ENCODE measurements around the gene NFU1. TPM values are rescaled to one million over a fixed set of nuclear protein-coding genes. Genes with fewer than 3 reads are reported as not detected.

Gene NFU1
- total and polyA plus RNA-seq, 11 donors, result 61.5 to 156 (median 110) TPM

DNA sequence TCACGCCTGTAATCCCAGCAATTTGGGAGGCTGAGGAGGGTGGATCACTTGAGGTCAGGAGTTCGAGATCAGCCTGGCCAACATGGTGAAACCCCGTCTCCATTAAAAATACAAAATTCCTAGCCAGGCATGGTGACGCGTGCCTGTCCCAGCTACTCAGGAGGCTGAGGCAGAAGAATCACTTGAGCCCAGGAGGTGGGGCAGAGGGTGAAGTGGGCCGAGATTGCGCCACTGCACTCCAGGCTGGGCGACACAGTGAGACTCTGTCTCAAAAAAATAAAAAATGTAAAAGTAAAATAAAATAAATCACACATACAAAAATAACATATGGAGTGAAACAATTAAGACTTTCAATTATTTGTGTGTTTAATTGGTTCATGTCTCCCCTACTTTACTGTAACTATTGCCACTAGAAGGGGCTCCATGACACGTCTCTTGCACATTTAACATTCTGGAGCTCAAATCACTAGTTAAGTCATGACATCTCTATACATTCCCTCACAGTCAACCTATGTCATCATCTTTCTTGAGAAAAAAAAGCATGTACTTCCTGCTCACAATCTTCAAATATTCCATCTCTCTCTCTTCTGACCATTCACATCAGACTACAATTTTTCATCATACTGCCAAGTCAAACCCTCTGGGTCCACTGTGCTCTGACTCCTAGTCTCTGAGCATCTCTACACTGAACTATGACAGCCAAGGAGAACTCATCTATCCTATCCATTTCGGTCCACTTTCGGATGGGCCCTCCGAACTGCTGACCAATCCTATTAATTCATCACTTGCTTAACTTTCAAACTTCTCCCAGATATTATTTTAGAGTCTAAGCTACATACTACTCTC, 56.9 kb downstream of the NFU1 start:
- Histone ChIP-seq H3K4me1 (peaks cover 0 to 59% (median 10%) of the 10 kb centered on the region in 12 donors), H3K4me3 (no peak overlapping the region), H3K36me3 (no peaks in the 10 kb centered on the region), H3K27me3 (no peaks in the 10 kb centered on the region), H3K27ac (no peak overlapping the region), H3K9me3 (no peaks in the 10 kb centered on the region)
- no peak for DNase-seq
- intact Hi-C loops (cut with DNase I), result loop anchor here in 1 of 10 donors (10.0 kb wide), 1 partner anchor 105 kb away; no protein-coding TSS in a partner anchor
- ATAC-seq, result peak in 1 of 4 donors; percentile 17
- TF ChIP-seq POLR2A (IDR thresholded peaks at IDR 0.05), result no peak
- TF ChIP-seq, protein P1, sequence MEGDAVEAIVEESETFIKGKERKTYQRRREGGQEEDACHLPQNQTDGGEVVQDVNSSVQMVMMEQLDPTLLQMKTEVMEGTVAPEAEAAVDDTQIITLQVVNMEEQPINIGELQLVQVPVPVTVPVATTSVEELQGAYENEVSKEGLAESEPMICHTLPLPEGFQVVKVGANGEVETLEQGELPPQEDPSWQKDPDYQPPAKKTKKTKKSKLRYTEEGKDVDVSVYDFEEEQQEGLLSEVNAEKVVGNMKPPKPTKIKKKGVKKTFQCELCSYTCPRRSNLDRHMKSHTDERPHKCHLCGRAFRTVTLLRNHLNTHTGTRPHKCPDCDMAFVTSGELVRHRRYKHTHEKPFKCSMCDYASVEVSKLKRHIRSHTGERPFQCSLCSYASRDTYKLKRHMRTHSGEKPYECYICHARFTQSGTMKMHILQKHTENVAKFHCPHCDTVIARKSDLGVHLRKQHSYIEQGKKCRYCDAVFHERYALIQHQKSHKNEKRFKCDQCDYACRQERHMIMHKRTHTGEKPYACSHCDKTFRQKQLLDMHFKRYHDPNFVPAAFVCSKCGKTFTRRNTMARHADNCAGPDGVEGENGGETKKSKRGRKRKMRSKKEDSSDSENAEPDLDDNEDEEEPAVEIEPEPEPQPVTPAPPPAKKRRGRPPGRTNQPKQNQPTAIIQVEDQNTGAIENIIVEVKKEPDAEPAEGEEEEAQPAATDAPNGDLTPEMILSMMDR (IDR thresholded peaks at IDR 0.05), result no peak
- 94 to 96% (median 95%) methylated on average over 12 of the region's 12 CpGs for WGBS, 4 donors

DNA sequence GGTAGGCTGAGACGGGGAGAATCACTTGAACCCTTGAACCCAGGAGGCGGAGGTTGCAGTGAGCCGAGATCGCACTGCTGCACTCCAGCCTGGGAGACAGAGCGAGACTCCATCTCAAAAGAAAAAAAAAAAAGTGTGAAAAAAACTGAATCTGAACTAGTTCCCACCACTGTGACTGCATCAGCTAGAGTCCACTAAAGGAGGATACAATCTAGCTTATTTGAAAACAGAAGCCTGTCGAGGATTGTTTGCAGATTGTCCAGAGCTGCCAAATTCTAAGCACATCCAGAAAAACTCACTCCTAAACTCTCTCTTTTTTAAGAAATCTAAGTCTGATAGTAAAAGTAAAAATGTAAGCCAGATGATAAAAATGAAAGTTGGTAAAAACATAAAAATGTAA, 60.8 kb downstream of the NFU1 start:
- Histone ChIP-seq H3K4me3 (no peak overlapping the region), H3K27ac (no peak overlapping the region), H3K9me3 (no peaks in the 10 kb centered on the region), H3K27me3 (no peaks in the 10 kb centered on the region), H3K36me3 (peaks cover 0 to 30% (median 25%) of the 10 kb centered on the region in 9 donors), H3K4me1 (peaks cover 0 to 20% (median 6%) of the 10 kb centered on the region in 12 donors)
- DNase-seq (no peak), ATAC-seq (peak in 1 of 4 donors; percentile 26)
- intact Hi-C loops (cut with DNase I), result loop anchor here in 6 of 10 donors (10.0 kb wide), 2 partner anchors 138 to 338 kb away; no protein-coding TSS in a partner anchor
- WGBS, 4 donors, result 77 to 86% (median 84%) methylated on average over 6 of the region's 6 CpGs
- TF ChIP-seq, protein P1 (IDR thresholded peaks at IDR 0.05), result no peak
- no peak for TF ChIP-seq POLR2A (IDR thresholded peaks at IDR 0.05)

DNA sequence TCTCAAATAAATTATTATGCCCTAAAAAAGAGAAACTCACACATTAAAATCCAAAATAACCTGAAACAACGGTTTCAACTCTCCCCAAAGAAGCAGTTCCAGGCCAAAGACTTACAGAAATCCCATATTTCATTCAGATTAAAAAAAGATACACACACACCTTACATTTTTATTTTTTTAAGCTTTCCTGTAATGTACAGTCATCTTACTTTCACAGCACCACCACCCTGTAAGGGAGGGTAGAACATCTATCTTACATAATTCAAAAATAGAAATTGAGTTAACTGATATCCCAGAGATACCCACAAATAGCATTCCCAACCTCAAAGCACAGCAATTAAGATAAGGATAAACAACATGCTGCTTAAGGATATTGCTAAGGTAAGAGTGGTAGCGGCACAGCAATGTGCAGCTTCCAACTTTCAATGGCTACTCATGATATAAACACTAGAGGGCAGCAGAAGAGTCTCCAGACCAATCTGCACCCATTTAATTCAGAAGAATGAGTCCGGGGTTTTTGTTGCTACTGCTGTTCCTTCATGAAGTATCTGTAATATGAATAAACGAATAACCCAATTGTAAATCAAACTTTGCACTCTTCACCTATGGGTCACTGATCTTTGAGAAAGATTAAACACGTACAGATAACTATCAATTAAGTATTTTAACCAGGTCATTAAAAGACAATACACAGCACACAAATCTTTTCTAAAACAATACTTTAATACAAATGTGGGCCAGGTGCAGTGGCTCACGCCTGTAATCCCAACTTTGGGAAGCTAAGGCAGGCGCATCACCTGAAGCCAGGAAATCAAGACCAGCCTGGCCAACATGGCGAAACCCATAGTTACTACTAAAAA, 61.5 kb downstream of the NFU1 start:
- no peak for TF ChIP-seq POLR2A (IDR thresholded peaks at IDR 0.05)
- TF ChIP-seq, protein P1 (IDR thresholded peaks at IDR 0.05), result peak; percentile 54 to 71 (median 60)

More for the DNA sequence above, 61.5 kb downstream of the NFU1 start:
- intact Hi-C loops (cut with DNase I), result loop anchor here in 6 of 10 donors (10.0 kb wide), 2 partner anchors 139 to 339 kb away; no protein-coding TSS in a partner anchor
- 69 to 75% (median 72%) methylated on average over 8 of the region's 8 CpGs for WGBS, 4 donors
- peak; percentile 40 to 72 (median 71) for ATAC-seq
- H3K27ac ChIP-seq, result no peak overlapping the region
- H3K36me3 ChIP-seq, result peaks cover 0 to 37% (median 32%) of the 10 kb centered on the region in 9 donors
- H3K4me3 ChIP-seq, result no peak overlapping the region
- no peaks in the 10 kb centered on the region for H3K27me3 ChIP-seq
- peaks cover 0 to 17% (median 6%) of the 10 kb centered on the region in 12 donors for H3K4me1 ChIP-seq
- no peaks in the 10 kb centered on the region for H3K9me3 ChIP-seq
- DNase-seq, result no peak
